Mucosa of rectum (tissue), 2 donors: ENCODE data around the gene SLC30A4.
"Not testable (repeated sequence)": the region's sequence is repeated elsewhere in the genome, so short reads cannot be mapped to it uniquely, and the experiment has no call there.

Source experiments
- H3K27ac ChIP-seq, 2 donors: one replicate each; pipeline ENCODE4 v1.7.0; 2013; ENCODE audit warnings: inconsistent platforms in 2 of 2, low read depth in 2 of 2, low read length in 2 of 2
- H3K27me3 ChIP-seq, 2 donors: one replicate each; pipeline ENCODE4 v1.7.0; 2013; ENCODE audit warnings: low read length in 2 of 2; ENCODE audit not compliant: control insufficient read depth in 2 of 2, insufficient read depth in 2 of 2
- H3K36me3 ChIP-seq, 2 donors: one replicate each; pipeline ENCODE4 v1.7.0; 2013; ENCODE audit warnings: low read length in 2 of 2; ENCODE audit not compliant: control insufficient read depth in 2 of 2, insufficient read depth in 2 of 2
- H3K4me1 ChIP-seq, 2 donors: one replicate each; pipeline ENCODE4 v1.7.0; 2013; ENCODE audit warnings: low read length in 2 of 2, mild to moderate bottlenecking in 1 of 2; ENCODE audit not compliant: control insufficient read depth in 2 of 2, insufficient read depth in 2 of 2
- H3K4me3 ChIP-seq, 2 donors: one replicate each; pipeline ENCODE4 v1.7.0; 2013; ENCODE audit warnings: low read length in 2 of 2
- H3K9ac ChIP-seq, 2 donors: one replicate each; pipeline ENCODE4 v1.7.0; 2013; ENCODE audit warnings: low read length in 2 of 2, low read depth in 1 of 2, mild to moderate bottlenecking in 1 of 2
- H3K9me3 ChIP-seq, 2 donors: one replicate each; pipeline ENCODE4 v1.7.0; 2013; ENCODE audit warnings: low read length in 2 of 2; ENCODE audit not compliant: control insufficient read depth in 2 of 2
- donor health status: healthy.
- donor health status: Normal muscosa, but diverticular disease.

The SLC30A4 gene

DNA sequence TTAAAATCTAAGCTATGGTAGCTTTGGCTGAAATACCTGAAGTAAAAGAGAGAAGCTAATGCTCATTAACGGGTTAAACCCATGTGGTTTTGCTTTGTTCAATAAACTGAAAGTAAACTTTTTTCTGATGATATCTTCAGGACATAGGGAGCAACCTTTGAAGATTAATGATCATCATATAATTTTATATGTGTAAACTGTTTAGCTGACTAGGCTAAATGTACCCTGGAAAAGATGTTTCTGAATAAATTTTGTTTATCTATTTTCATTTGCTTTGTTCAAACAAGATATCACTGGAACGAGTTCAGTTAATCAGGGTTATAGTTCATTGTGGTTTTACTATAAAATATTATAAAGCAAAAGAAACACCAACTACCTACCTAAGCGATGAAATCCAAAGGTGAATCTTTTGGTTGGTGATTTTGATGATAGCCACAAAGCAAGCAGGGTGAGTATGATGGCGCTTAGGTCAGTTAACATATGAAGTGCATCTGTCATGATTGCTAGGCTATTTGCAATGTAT is 11.7 kb downstream of the SLC30A4 start:
- Histone ChIP-seq H3K27me3 (no peaks in the 10 kb centered on the region), H3K36me3 (peaks cover 18 to 23% of the 10 kb centered on the region in 2 donors), H3K4me3 (no peak overlapping the region), H3K9ac (no peak overlapping the region), H3K4me1 (no peaks in the 10 kb centered on the region), H3K9me3 (no peaks in the 10 kb centered on the region), H3K27ac (no peak overlapping the region)

DNA sequence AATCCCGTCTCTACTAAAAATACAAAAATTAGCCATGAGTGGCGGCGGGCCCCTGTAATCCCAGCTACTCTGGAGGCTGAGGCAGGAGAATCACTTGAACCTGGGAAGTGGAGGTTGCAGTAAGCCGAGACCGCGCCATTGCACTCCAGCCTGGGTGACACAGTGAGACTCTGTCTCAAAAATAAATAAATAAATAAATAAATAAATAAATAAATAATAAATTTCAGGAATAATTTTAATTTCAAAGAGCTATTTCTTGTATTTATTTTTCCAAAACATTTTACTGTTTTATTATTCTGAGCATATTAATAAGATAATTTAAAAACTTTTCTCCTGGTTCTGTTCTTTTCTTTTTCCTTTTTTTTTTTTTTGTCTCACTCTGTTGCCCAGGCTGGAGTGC is 15.4 kb downstream of the SLC30A4 start:
- not testable (repeated sequence) for H3K27ac ChIP-seq, H3K9ac ChIP-seq, H3K9me3 ChIP-seq, H3K4me1 ChIP-seq, H3K4me3 ChIP-seq, H3K27me3 ChIP-seq
- peaks cover 17 to 24% of the 10 kb centered on the region in 2 donors for H3K36me3 ChIP-seq

DNA sequence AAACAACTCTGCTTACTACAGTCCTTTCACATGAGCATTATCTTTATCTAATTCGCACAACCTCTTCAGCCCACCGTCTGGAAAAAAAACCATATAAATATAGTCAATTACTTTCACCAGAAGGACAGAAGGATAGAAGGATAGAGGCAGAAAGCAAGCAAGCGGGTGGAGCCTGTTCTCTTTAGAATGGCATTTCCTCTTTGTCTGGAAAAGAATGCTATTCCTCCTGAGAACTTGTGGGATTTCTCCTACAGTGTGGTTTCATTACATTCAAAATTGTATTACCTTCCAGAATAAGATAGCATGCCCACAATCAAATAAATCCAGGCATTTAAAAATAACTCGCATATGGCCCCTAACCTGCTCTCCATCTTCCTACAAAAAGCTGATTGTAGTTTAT is 23.1 kb downstream of the SLC30A4 start:
- H3K27ac ChIP-seq = no peak overlapping the region
- no peaks in the 10 kb centered on the region for H3K4me1 ChIP-seq
- no peak overlapping the region for H3K4me3 ChIP-seq
- H3K9me3 ChIP-seq = no peaks in the 10 kb centered on the region
- H3K9ac ChIP-seq = no peak overlapping the region
- no peaks in the 10 kb centered on the region for H3K27me3 ChIP-seq
- peaks cover 7 to 9% of the 10 kb centered on the region in 2 donors for H3K36me3 ChIP-seq

DNA sequence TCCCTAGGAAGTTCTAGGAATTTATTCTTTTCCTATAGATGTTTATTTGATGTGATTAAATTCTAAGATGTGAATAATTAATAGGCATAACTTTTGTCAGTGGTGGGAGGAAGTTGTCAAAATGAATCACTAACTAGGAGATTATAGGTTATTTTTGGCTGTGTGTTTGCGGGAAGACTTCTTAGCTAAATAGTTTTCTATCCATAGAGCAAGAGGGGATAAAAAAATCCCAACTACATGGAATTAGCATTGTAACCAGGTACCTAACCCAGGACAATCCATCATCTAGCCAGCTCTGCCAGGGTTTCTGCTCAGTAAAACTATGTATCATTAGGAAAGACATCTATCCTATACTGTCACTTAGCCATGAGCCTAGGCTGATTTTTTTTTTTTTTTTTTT is 23.9 kb downstream of the SLC30A4 start:
- no peak overlapping the region for H3K9ac ChIP-seq
- H3K36me3 ChIP-seq = peaks cover 7 to 9% of the 10 kb centered on the region in 2 donors
- no peaks in the 10 kb centered on the region for H3K9me3 ChIP-seq
- no peaks in the 10 kb centered on the region for H3K4me1 ChIP-seq
- H3K27ac ChIP-seq = no peak overlapping the region
- no peak overlapping the region for H3K4me3 ChIP-seq
- H3K27me3 ChIP-seq = no peaks in the 10 kb centered on the region

DNA sequence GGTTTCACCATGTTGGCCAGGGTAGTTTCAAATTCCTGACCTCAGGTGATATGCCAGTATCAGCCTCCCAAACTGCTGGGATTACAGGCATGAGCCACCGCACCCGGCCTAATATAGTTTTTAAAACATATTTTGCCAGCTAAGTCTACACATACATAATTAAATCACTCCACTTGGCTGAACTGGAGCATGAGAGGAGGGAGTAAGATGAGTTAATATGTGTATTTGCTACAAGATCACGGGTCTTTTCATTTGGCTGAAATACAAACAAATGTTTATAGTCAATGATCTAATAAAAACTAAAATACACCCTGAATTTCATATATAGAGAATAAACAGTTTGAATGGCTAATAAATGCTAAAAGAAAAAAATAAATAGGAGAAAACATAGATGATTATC is 25.3 kb downstream of the SLC30A4 start:
- Histone ChIP-seq H3K36me3 (peaks cover 3 to 5% of the 10 kb centered on the region in 2 donors), H3K4me1 (no peaks in the 10 kb centered on the region), H3K4me3 (no peak overlapping the region), H3K9ac (no peak overlapping the region), H3K9me3 (no peaks in the 10 kb centered on the region), H3K27ac (no peak overlapping the region), H3K27me3 (no peaks in the 10 kb centered on the region)

DNA sequence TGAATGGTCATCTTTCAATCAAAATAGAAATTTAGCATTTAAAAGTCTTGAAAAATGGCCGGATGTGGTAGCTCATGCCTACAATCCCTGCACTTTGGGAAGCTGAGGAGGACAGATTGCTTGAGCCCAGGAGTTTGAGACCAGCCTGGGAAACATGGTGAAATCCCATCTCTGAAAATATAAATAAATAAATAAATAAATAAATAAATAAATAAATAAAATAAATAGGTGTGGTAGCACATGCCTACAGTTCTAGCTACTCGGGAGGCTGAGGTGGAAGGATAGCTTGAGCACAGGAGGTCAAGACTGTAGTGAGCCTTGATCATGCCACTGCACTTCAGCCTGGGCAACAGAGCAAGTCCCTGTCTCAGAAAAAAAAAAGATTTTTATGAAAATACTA is 25.9 kb downstream of the SLC30A4 start:
- Histone ChIP-seq H3K27ac (no peak overlapping the region), H3K4me1 (no peaks in the 10 kb centered on the region), H3K4me3 (no peak overlapping the region), H3K27me3 (no peaks in the 10 kb centered on the region), H3K9ac (no peak overlapping the region), H3K36me3 (peaks cover 3 to 5% of the 10 kb centered on the region in 2 donors), H3K9me3 (no peaks in the 10 kb centered on the region)

DNA sequence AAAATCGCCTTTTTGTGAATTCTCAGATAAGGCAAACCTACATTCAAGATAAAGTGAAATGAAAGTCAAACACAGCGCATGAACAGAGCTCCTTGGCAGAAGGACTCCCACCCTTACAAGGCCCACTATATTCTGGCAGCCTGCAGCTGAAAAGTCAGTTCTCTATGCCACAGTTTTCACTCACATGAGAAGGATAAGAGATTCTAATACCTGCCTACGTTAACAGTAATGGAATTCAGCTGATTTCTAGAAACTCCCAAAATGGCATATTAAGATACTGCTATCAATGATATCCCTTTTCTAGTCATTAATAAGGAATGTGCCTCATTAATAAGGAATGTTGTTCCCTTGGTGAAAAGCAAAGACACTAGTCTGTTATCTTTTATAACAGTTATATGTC is 27.0 kb downstream of the SLC30A4 start:
- Histone ChIP-seq H3K36me3 (peaks cover 2 to 4% of the 10 kb centered on the region in 2 donors), H3K4me3 (no peak overlapping the region), H3K9ac (no peak overlapping the region)

DNA sequence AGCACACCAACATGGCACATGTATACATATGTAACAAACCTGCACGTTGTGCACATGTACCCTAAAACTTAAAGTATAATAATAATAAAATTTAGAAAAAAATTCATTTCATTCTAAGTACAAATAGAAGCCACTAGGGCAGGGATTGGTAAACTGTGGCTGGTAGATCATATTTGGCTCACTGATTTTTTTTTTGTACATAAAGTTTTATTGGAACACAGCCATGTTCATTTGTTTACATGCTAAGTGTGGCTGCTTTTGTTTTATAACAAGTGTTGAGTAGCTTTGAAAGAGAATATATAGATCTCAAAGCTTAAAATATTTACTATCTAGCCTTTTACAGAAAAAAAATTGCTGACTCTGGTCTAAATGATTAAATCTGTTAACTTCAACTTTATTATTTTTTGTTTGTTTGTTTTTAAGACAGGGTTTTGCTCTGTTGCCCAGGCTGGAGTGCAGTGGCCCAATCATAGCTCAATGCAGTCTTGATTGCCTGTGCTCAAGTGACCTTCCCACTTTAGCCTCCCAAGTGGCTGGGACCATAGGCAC is 32.8 kb downstream of the SLC30A4 start:
- Histone ChIP-seq H3K9me3 (no peaks in the 10 kb centered on the region), H3K9ac (no peak overlapping the region), H3K27ac (no peak overlapping the region), H3K27me3 (no peaks in the 10 kb centered on the region), H3K4me3 (no peak overlapping the region), H3K36me3 (peaks cover 13 to 19% of the 10 kb centered on the region in 2 donors), H3K4me1 (no peaks in the 10 kb centered on the region)

More for the DNA sequence above, 27.0 kb downstream of the SLC30A4 start:
- no peak overlapping the region for H3K27ac ChIP-seq
- no peaks in the 10 kb centered on the region for H3K9me3 ChIP-seq
- no peaks in the 10 kb centered on the region for H3K4me1 ChIP-seq
- H3K27me3 ChIP-seq = no peaks in the 10 kb centered on the region

DNA sequence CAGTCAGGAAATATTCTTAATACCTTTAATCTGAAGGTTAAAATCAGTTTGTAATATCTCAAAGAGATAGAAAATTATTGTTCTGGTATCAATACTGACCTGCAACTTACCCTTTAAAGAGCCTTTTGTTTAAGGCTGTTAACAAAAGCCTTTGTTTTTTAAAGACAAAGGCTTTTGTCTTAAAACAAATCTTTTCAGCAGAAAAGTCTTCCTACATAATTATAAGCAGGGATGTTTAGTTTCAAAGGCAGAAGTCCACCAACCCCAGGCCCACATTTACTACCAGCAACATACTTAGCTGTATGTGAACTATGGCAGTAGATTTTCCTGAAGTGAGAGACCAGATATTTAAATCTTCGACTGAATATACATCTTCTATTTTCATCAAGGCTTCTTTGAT is 36.2 kb downstream of the SLC30A4 start:
- Histone ChIP-seq H3K27me3 (no peaks in the 10 kb centered on the region), H3K9me3 (no peaks in the 10 kb centered on the region), H3K9ac (no peak overlapping the region), H3K4me1 (no peaks in the 10 kb centered on the region), H3K4me3 (no peak overlapping the region), H3K27ac (no peak overlapping the region), H3K36me3 (peaks cover 24 to 28% of the 10 kb centered on the region in 2 donors)

DNA sequence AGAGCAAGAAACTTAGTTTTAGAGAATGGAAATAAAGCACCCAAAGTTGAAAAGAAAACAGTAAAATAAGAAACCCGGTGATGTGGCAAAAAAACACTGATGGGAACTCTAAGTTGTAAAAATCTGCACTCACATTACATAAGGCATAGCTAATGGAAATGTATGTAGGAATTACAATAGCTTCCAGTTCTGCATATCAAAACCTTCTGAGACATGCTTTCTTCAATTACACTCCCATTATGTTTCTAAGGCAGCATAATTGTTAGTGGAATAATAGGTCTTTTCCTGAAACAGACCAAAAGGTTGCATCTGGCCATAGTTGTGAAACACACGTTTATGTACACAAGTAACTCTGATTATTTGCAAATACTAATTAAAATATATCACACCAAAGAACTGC is 41.4 kb downstream of the SLC30A4 start:
- H3K9ac ChIP-seq = no peak overlapping the region
- H3K4me1 ChIP-seq = no peaks in the 10 kb centered on the region
- no peak overlapping the region for H3K4me3 ChIP-seq
- H3K36me3 ChIP-seq = peaks cover 34 to 37% of the 10 kb centered on the region in 2 donors
- H3K9me3 ChIP-seq = no peaks in the 10 kb centered on the region
- H3K27ac ChIP-seq = no peak overlapping the region
- H3K27me3 ChIP-seq = no peaks in the 10 kb centered on the region
